ENCODE measurements around the gene AREL1. TPM values are rescaled to one million over a fixed set of nuclear protein-coding genes. Genes with fewer than 3 reads are reported as not detected.

Gene AREL1
- total RNA-seq, 1 donor from 2014 or later: 17.9 TPM

DNA sequence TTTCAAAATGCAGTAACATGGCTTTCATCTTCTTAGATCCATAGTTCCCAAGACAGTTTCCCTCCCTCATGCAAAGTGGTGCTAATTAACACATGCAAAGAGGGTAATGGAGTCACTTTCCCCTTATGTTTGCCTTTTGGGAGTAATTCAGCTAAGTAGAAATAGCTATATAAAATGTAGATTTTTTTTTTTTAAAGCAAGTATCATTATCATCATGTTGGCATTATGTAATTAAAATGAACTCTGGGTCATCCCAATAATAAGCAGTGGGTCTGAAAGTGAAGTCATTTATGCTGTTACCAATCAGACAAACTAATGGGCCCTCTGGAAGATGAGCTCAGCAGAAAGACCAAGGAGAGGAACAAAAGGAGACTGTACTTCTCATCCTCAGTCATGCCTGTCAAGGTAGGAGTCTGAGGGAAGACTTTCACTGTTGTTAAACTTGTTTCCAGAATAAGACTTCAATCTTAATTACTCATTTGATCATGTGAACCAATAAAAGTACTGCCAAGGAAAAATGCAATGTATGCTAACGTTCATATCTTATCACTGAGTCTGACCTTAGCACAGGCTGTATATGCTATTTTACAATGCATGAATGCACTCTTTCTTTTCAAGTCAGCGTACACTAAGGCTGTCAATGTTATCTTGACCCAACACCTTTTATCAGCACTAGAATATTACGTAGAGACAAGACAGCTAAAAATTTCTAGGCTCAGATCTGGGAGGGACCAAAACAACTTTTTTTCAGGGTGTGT, 26.8 kb downstream of the AREL1 start:
- Histone ChIP-seq H3K36me3 (peaks cover 34 to 67% of the 10 kb centered on the region in 2 donors), H3K4me3 (no peak overlapping the region), H3K4me1 (peaks cover 0 to 14% of the 10 kb centered on the region in 2 donors), H3K27ac (no peak overlapping the region), H3K27me3 (no peaks in the 10 kb centered on the region), H3K9me3 (no peaks in the 10 kb centered on the region)
- DNase-seq (ENCODE audit: low spot score in 2 of 2): no peak
- intact Hi-C loops (cut with DNase I): no loop called here
- TF ChIP-seq, protein P1, sequence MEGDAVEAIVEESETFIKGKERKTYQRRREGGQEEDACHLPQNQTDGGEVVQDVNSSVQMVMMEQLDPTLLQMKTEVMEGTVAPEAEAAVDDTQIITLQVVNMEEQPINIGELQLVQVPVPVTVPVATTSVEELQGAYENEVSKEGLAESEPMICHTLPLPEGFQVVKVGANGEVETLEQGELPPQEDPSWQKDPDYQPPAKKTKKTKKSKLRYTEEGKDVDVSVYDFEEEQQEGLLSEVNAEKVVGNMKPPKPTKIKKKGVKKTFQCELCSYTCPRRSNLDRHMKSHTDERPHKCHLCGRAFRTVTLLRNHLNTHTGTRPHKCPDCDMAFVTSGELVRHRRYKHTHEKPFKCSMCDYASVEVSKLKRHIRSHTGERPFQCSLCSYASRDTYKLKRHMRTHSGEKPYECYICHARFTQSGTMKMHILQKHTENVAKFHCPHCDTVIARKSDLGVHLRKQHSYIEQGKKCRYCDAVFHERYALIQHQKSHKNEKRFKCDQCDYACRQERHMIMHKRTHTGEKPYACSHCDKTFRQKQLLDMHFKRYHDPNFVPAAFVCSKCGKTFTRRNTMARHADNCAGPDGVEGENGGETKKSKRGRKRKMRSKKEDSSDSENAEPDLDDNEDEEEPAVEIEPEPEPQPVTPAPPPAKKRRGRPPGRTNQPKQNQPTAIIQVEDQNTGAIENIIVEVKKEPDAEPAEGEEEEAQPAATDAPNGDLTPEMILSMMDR (IDR thresholded peaks at IDR 0.05): no peak

DNA sequence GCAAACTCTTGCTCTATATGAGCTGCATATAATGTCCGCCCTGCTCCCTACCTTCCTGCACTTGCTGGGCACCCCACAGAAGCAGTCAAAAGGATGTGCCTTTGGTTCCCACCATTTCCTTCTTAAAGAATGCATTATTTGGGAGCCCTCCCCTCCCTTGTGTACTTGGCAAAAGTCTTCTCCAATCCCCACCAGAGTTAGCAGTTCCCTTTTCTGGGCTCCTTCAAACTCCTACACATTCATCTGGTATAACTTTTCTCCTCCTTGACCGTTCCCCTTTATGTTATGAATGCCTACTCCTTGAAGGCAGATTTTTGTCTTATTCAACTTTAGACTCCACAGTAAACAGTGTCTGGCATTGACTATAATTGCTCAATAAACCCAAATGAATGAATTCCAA, 27.8 kb downstream of the AREL1 start:
- Histone ChIP-seq H3K9me3 (no peaks in the 10 kb centered on the region), H3K4me1 (peaks cover 0 to 5% of the 10 kb centered on the region in 2 donors), H3K27ac (no peak overlapping the region), H3K36me3 (peaks cover 32 to 67% of the 10 kb centered on the region in 2 donors), H3K4me3 (no peak overlapping the region), H3K27me3 (no peaks in the 10 kb centered on the region)
- TF ChIP-seq, protein P1 (IDR thresholded peaks at IDR 0.05): no peak
- no peak for DNase-seq (ENCODE audit: low spot score in 2 of 2)
- intact Hi-C loops (cut with DNase I): no loop called here

DNA sequence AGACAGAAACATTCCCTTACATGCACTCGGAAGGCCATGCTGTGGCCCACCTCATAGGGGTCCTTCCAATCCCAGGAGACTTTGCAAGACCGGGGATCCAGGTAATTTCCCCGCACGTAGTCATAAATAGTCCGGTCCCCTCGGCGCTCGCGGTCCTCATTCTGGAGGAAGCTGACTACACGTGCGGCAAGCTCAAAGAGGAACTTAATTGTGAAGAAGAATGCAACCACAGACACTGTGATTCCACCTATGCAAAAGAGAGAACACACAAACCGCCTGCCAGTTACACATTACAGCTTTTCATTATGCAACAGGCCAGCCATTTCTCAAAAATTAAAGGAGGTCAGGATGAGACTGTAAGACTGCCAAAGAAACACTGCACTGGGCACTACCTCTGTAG, 28.4 kb downstream of the AREL1 start:
- TF ChIP-seq, protein P1 (IDR thresholded peaks at IDR 0.05): no peak
- Histone ChIP-seq H3K27me3 (no peaks in the 10 kb centered on the region), H3K27ac (no peak overlapping the region), H3K9me3 (no peaks in the 10 kb centered on the region), H3K36me3 (peaks cover 26 to 71% of the 10 kb centered on the region in 2 donors), H3K4me1 (peaks cover 0 to 3% of the 10 kb centered on the region in 2 donors), H3K4me3 (no peak overlapping the region)
- DNase-seq (ENCODE audit: low spot score in 2 of 2): no peak
- intact Hi-C loops (cut with DNase I): no loop called here

DNA sequence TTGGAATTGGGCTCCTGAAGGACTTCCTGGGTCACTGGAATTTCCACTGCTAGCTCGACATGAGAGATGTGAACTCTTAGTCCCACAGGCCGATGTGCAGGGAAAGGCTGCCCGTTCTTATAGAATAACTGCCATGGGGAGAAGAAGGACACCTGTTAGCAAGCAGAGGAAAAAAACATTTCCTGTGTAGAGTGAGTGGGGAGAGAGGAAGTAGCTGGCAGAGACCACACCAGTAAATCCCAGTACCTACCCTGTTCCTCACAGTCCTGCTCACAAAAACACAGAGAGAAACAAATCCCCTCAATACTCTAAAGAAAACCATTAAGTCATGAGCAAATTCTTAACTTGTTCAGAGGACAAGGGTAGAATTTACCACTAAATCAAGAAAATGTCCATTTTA, 29.5 kb downstream of the AREL1 start:
- H3K4me3 ChIP-seq: no peak overlapping the region
- H3K9me3 ChIP-seq: no peaks in the 10 kb centered on the region
- no peak overlapping the region for H3K27ac ChIP-seq
- H3K27me3 ChIP-seq: no peaks in the 10 kb centered on the region
- H3K4me1 ChIP-seq: peaks cover 0 to 3% of the 10 kb centered on the region in 2 donors
- DNase-seq (ENCODE audit: low spot score in 2 of 2): no peak
- TF ChIP-seq, protein P1 (IDR thresholded peaks at IDR 0.05): no peak
- intact Hi-C loops (cut with DNase I): no loop called here
- peaks cover 24 to 69% of the 10 kb centered on the region in 2 donors for H3K36me3 ChIP-seq

DNA sequence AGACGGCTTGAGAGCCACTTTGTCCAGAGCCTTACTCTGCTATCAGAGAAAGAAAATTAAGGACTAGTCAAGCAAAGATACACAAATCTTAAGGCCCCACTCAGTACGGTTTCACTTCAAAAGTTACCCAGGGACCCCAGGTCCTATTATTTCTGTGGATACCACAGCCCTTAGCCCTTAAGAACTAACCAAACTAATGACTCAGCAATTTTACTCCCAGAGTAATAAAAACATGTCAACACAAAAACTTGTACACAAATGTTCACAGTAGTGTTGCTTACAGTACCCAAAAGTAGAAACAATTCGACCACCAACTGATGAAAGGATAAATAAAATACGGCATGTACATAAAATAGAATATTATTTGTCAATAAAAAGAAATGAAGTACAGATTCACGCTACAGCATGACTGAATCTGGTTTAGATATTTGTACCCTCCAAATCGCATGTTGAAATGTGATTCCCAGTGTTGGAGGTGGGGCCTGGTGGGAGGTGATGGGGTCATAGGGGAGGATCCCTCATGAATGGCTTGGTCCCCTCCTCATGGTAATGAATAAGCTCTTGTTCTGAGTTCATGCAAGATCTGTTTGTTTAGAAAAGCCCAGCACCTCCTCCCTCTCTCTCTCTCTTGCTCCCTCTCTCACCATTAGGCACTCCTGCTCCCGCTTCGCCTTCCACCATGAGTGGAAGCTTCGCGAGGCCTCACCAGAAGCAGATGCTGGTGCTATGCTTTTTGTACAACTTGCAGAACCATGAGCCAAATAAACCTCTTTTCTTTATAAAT, 30.5 kb downstream of the AREL1 start:
- H3K27ac ChIP-seq: no peak overlapping the region
- H3K4me1 ChIP-seq: peaks cover 0 to 3% of the 10 kb centered on the region in 2 donors
- no peak for DNase-seq (ENCODE audit: low spot score in 2 of 2)
- TF ChIP-seq, protein P1 (IDR thresholded peaks at IDR 0.05): no peak
- intact Hi-C loops (cut with DNase I): no loop called here
- H3K9me3 ChIP-seq: no peaks in the 10 kb centered on the region
- H3K27me3 ChIP-seq: no peaks in the 10 kb centered on the region
- H3K36me3 ChIP-seq: peaks cover 21 to 60% of the 10 kb centered on the region in 2 donors
- H3K4me3 ChIP-seq: no peak overlapping the region

Data from ascending aorta (tissue), 2 donors.